A549 (cell line): ENCODE measurements around the gene CIB4.

Experiments
- CEBPB ChIP-seq, 2 experiments: fragments of >200 bp in 1 of 2; sonication (Bioruptor Twin) in 1 of 2; formaldehyde crosslinking in 1 of 2; IDR thresholded peaks; 2 replicates each; pipeline ENCODE4 v1.6.1; 2012 to 2016
- CHD4 ChIP-seq: fragments of 200-600 bp; sonication (generic); IDR thresholded peaks from 2 replicates; pipeline ENCODE4 v1.6.1; 2016; ENCODE audit warnings: antibody characterized with exemption, mild to moderate bottlenecking, borderline replicate concordance
- MYC ChIP-seq: IDR thresholded peaks from 2 replicates; pipeline ENCODE4 v1.6.1; 2012; ENCODE audit warnings: mild to moderate bottlenecking, inconsistent platforms, low read length, improper control_type of control experiment, borderline replicate concordance
- RNF2 ChIP-seq: fragments of 200-600 bp; sonication (generic); IDR thresholded peaks from 2 replicates; pipeline ENCODE4 v1.6.1; 2016; ENCODE audit warnings: low read depth, mild to moderate bottlenecking, antibody characterized with exemption, moderate library complexity, borderline replicate concordance
- TF ChIP-seq, protein P1 (sequence below): fragments of 250-450 bp; sonication (Bioruptor Pico); IDR thresholded peaks from 2 replicates; pipeline ENCODE4 v1.5.0; 2021; ENCODE audit warnings: mild to moderate bottlenecking, moderate library complexity, borderline replicate concordance
- TF ChIP-seq, protein P2 (sequence below): fragments of >200 bp; sonication (Bioruptor Twin); formaldehyde crosslinking; IDR thresholded peaks from 3 replicates; pipeline ENCODE4 v1.5.1; 2016

DNA sequence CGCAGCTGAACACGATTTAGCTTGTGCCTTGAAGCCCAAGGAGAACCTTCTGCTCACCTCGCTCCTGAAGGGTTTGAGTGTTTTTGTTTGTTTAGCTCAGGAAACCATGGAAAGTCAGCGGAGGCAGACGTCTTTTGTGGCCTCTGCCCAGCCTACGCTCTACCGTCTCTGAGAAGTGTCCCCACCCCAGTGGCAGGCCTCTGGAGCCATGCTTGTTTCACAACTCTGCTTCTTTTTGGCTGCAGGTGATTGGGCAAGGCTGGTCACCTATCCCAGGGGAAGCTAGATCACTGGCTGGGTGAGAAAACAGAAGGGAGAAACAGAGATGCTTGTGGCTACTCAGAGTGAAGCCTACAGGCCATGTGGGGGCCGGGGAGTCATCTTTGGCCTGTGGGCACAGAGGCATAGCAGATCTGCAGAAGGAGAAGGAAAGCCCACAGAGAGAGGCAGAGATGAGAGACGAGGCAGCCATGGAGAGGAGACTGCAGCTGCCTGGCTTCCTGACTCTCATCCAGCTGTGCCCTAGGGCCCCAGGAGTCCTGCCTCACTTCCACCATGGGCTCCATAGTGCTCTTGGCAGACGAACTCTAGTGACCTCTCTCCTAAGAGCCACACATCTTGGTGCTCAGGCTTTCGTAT, 50.1 kb downstream of the CIB4 start:
- TF ChIP-seq MYC, result no peak
- TF ChIP-seq, protein P1, sequence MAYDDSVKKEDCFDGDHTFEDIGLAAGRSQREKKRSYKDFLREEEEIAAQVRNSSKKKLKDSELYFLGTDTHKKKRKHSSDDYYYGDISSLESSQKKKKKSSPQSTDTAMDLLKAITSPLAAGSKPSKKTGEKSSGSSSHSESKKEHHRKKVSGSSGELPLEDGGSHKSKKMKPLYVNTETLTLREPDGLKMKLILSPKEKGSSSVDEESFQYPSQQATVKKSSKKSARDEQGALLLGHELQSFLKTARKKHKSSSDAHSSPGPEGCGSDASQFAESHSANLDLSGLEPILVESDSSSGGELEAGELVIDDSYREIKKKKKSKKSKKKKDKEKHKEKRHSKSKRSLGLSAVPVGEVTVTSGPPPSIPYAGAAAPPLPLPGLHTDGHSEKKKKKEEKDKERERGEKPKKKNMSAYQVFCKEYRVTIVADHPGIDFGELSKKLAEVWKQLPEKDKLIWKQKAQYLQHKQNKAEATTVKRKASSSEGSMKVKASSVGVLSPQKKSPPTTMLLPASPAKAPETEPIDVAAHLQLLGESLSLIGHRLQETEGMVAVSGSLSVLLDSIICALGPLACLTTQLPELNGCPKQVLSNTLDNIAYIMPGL (CRISPR knock-in tag), result no peak
- no peak for TF ChIP-seq CHD4
- TF ChIP-seq CEBPB (IDR thresholded peaks at IDR 0.05), result no peak
- TF ChIP-seq, protein P2, sequence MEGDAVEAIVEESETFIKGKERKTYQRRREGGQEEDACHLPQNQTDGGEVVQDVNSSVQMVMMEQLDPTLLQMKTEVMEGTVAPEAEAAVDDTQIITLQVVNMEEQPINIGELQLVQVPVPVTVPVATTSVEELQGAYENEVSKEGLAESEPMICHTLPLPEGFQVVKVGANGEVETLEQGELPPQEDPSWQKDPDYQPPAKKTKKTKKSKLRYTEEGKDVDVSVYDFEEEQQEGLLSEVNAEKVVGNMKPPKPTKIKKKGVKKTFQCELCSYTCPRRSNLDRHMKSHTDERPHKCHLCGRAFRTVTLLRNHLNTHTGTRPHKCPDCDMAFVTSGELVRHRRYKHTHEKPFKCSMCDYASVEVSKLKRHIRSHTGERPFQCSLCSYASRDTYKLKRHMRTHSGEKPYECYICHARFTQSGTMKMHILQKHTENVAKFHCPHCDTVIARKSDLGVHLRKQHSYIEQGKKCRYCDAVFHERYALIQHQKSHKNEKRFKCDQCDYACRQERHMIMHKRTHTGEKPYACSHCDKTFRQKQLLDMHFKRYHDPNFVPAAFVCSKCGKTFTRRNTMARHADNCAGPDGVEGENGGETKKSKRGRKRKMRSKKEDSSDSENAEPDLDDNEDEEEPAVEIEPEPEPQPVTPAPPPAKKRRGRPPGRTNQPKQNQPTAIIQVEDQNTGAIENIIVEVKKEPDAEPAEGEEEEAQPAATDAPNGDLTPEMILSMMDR, result no peak
- no peak for TF ChIP-seq RNF2
